Spleen (tissue), 11 donors: ENCODE measurements around the gene PCDHGA10. TPM values are rescaled to one million over a fixed set of nuclear protein-coding genes. Genes with fewer than 3 reads are reported as not detected.

Experiments
- DNase-seq: peaks from one replicate; pipeline ENCODE4 v3.0.0-alpha.2; 2020
- H3K27ac ChIP-seq, 8 donors: fragments of 200-600 bp; sonication (generic) in 7 of 8; 1 replicate in 4 of 8; 2 replicates in 4 of 8; pipeline versions ENCODE4 v1.5.0 to v1.8.0; 2016 to 2021; ENCODE audit warnings: inconsistent platforms in 4 of 8, mild to moderate bottlenecking in 4 of 8, moderate library complexity in 1 of 8
- H3K27me3 ChIP-seq, 7 donors: fragments of 200-600 bp; sonication (generic) in 6 of 7; replicated peaks in 1 of 7; 1 replicate in 4 of 7; 2 replicates in 3 of 7; pipeline versions ENCODE4 v1.5.0 to v1.8.0; 2016 to 2021; ENCODE audit warnings: inconsistent platforms in 3 of 7, mild to moderate bottlenecking in 1 of 7
- H3K36me3 ChIP-seq, 6 donors: fragments of 200-600 bp; sonication (generic) in 5 of 6; 1 replicate in 4 of 6; 2 replicates in 2 of 6; pipeline versions ENCODE4 v1.5.0 to v1.8.0; 2016 to 2021; ENCODE audit warnings: inconsistent platforms in 2 of 6
- H3K4me1 ChIP-seq, 6 donors: fragments of 200-600 bp; sonication (generic) in 5 of 6; 1 replicate in 3 of 6; 2 replicates in 3 of 6; pipeline versions ENCODE4 v1.5.0 to v1.8.0; 2016 to 2021; ENCODE audit warnings: inconsistent platforms in 3 of 6
- H3K4me3 ChIP-seq, 8 donors: fragments of 200-600 bp; sonication (generic) in 7 of 8; 1 replicate in 4 of 8; 2 replicates in 4 of 8; pipeline versions ENCODE4 v1.5.0 to v1.8.0; 2016 to 2021; ENCODE audit warnings: inconsistent platforms in 4 of 8, mild to moderate bottlenecking in 4 of 8, moderate library complexity in 2 of 8
- H3K9me3 ChIP-seq, 8 donors: fragments of 200-600 bp; sonication (generic) in 7 of 8; 1 replicate in 4 of 8; 2 replicates in 4 of 8; pipeline versions ENCODE4 v1.5.0 to v1.8.0; 2016 to 2021; ENCODE audit warnings: inconsistent platforms in 4 of 8
- CTCF ChIP-seq, 11 experiments: fragments of 200-600 bp in 7 of 11; fragments of 450-650 bp in 4 of 11; sonication (generic) in 4 of 11; IDR thresholded peaks in 8 of 11; conservative IDR thresholded peaks in 3 of 11; 1 replicate in 7 of 11; 2 replicates in 4 of 11; pipeline versions ENCODE4 v1.4.0 to v1.8.0; 2016 to 2021; ENCODE audit warnings: antibody characterized with exemption in 11 of 11, inconsistent platforms in 4 of 11, mild to moderate bottlenecking in 1 of 11
- POLR2A ChIP-seq, 3 donors: fragments of 450-650 bp; IDR thresholded peaks; one replicate each; pipeline ENCODE4 v1.5.1; 2017; ENCODE audit warnings: antibody characterized with exemption in 3 of 3, mild to moderate bottlenecking in 1 of 3
- POLR2AphosphoS5 ChIP-seq, 3 donors: sonication (generic); formaldehyde crosslinking; IDR thresholded peaks; one replicate each; pipeline ENCODE4 v1.5.1; 2017; ENCODE audit warnings: antibody characterized with exemption in 3 of 3
- WGBS, 5 donors: extraction: QIAGEN DNeasy Blood & Tissue Kit in 3 of 5; methylation state at CpG; one replicate each; pipeline versions ENCODE4 v1.1.5 to v1.1.7; 2013 to 2018; 5-methylcytosine and 5-hydroxymethylcytosine counted together
- intact Hi-C: fragments of 100-400 bp; cut with DNase I; formaldehyde crosslinking; loops from one replicate; pipeline ENCODE4 v1.15.0; 2023; ENCODE audit warnings: low total_unique reads
- polyA plus RNA-seq, 3 donors: library from polyadenylated mRNA; stranded (reverse); fragments of 200-250 nt; gene quantifications; one replicate each; pipeline ENCODE4 v1.2.1, GENCODE V29; 2013
- total RNA-seq, 7 donors: library from RNA; depleted of rRNA in 3 of 7; stranded (reverse); fragments of >200 nt in 3 of 7; fragmentation: NEBNext Ultra II Directional in 4 of 7; extraction: Animal tissue kit (Norgen Biotek cat#: 25700) in 4 of 7; gene quantifications; one replicate each; pipeline versions ENCODE4 v1.1.0 to v1.2.1, GENCODE V29; 2016 to 2021
- donor health status: healthy with polysubstance abuse.
- donor health status: DM: no; HTN: no; CAD: no; lungs with moderate emphysema.
- donor health status: DM: no; HTN: no; CAD: no.
- donor health status: Bipolar disorder and iron deficiency.
- donor health status: healthy.
- donor health status: DM: no; HTN: no; CAD: no.
- donor health status: DM: yes; HTN: yes; CAD: no.

Gene PCDHGA10
- total and polyA plus RNA-seq, 10 donors: 0.15 to 6.9 (median 4.3) TPM

GRCh38 chr5:141465351-141465750 lies 52.6 kb downstream of the PCDHGA10 start:
- Histone ChIP-seq H3K27me3 (no peaks in the 10 kb centered on the region), H3K36me3 (no peaks in the 10 kb centered on the region), H3K9me3 (peaks cover 0 to 21% (median 9%) of the 10 kb centered on the region in 8 donors), H3K4me3 (no peak overlapping the region), H3K27ac (no peak overlapping the region), H3K4me1 (no peaks in the 10 kb centered on the region)
- 89 to 96% (median 94%) methylated on average over 3 of the region's 3 CpGs for WGBS, 5 donors
- DNase-seq: no peak
- TF ChIP-seq POLR2AphosphoS5 (IDR thresholded peaks at IDR 0.05): no peak
- no peak for TF ChIP-seq CTCF (IDR thresholded peaks at IDR 0.05 in 8 of 11, conservative IDR thresholded peaks at IDR 0.05 in 3 of 11)
- TF ChIP-seq POLR2A (IDR thresholded peaks at IDR 0.05): no peak
- intact Hi-C loops: no loop called here

Other genes with a start within 250 kb of the PCDHGA10 start
Only the 30 nearest of the 37 such genes appear.
- 1 to 10 TPM in 4 of 7 donors, under 1 TPM in 3; 0.74 to 2.7 (median 1.4) TPM for gene PCDHB10, start 220.6 kb upstream of the PCDHGA10 start, total RNA-seq
- under 1 TPM; 0.09 to 0.26 (median 0.15) TPM for gene PCDHB10, start 220.6 kb upstream of the PCDHGA10 start, polyA plus RNA-seq
- 1 to 10 TPM in 5 of 7 donors, under 1 TPM in 2; 0.68 to 3.4 (median 1.2) TPM for gene PCDHB11, start 213.4 kb upstream of the PCDHGA10 start, total RNA-seq
- under 1 TPM; 0.07 to 0.19 (median 0.14) TPM for gene PCDHB11, start 213.4 kb upstream of the PCDHGA10 start, polyA plus RNA-seq
- 1 to 10 TPM; 1.1 to 2.4 (median 1.8) TPM for gene PCDHB12, start 204.3 kb upstream of the PCDHGA10 start, total RNA-seq
- under 1 TPM; 0.11 to 0.16 (median 0.11) TPM for gene PCDHB12, start 204.3 kb upstream of the PCDHGA10 start, polyA plus RNA-seq
- 1 to 10 TPM; 1.4 to 6.8 (median 4.0) TPM for gene PCDHB13, start 199.1 kb upstream of the PCDHGA10 start, total RNA-seq
- under 1 TPM; 0.09 to 0.38 (median 0.12) TPM for gene PCDHB13, start 199.1 kb upstream of the PCDHGA10 start, polyA plus RNA-seq
- 1 to 10 TPM; 1.6 to 5.9 (median 2.8) TPM for gene PCDHB14, start 189.6 kb upstream of the PCDHGA10 start, total RNA-seq
- gene PCDHB14, start 189.6 kb upstream of the PCDHGA10 start, polyA plus RNA-seq: under 1 TPM; 0.27 to 0.93 (median 0.30) TPM
- gene PCDHB15, start 167.6 kb upstream of the PCDHGA10 start, total RNA-seq: 1 to 10 TPM; 1.7 to 5.6 (median 3.8) TPM
- gene PCDHB15, start 167.6 kb upstream of the PCDHGA10 start, polyA plus RNA-seq: 1 to 10 TPM in 1 of 3 donors, under 1 TPM in 2; 0.42 to 1.1 (median 0.72) TPM
- 1 to 10 TPM in 6 of 7 donors, under 1 TPM in 1; 0.57 to 3.0 (median 2.2) TPM for gene SLC25A2, start 108.9 kb upstream of the PCDHGA10 start, total RNA-seq
- under 1 TPM; 0.05 to 0.22 (median 0.07) TPM for gene SLC25A2, start 108.9 kb upstream of the PCDHGA10 start, polyA plus RNA-seq
- gene TAF7, start 92.2 kb upstream of the PCDHGA10 start, total RNA-seq: 10 to 100 TPM; 67.6 to 80.6 (median 75.7) TPM
- gene TAF7, start 92.2 kb upstream of the PCDHGA10 start, polyA plus RNA-seq: 100 to 1,000 TPM in 2 of 3 donors, 10 to 100 TPM in 1; 91.1 to 112 (median 111) TPM
- under 1 TPM in 6 of 7 donors, not detected in 1; 0.17 to 0.52 (median 0.36) TPM for gene PCDHGA1, start 82.5 kb upstream of the PCDHGA10 start, total RNA-seq
- gene PCDHGA1, start 82.5 kb upstream of the PCDHGA10 start, polyA plus RNA-seq: under 1 TPM; 0.04 to 0.06 (median 0.06) TPM
- 1 to 10 TPM in 6 of 7 donors, under 1 TPM in 1; 0.84 to 3.9 (median 1.8) TPM for gene PCDHGA2, start 74.2 kb upstream of the PCDHGA10 start, total RNA-seq
- gene PCDHGA2, start 74.2 kb upstream of the PCDHGA10 start, polyA plus RNA-seq: under 1 TPM; 0.04 to 0.19 (median 0.06) TPM
- gene PCDHGA3, start 69.2 kb upstream of the PCDHGA10 start, total RNA-seq: 1 to 10 TPM in 5 of 7 donors, under 1 TPM in 2; 0.60 to 4.4 (median 2.1) TPM
- under 1 TPM in 1 of 3 donors, not detected in 2; 0.22 TPM for gene PCDHGA3, start 69.2 kb upstream of the PCDHGA10 start, polyA plus RNA-seq
- gene PCDHGB1, start 62.9 kb upstream of the PCDHGA10 start, total RNA-seq: 1 to 10 TPM in 6 of 7 donors, under 1 TPM in 1; 0.87 to 3.7 (median 1.6) TPM
- gene PCDHGB1, start 62.9 kb upstream of the PCDHGA10 start, polyA plus RNA-seq: under 1 TPM in 2 of 3 donors, not detected in 1; 0.04 to 0.10 TPM
- 1 to 10 TPM; 1.4 to 4.5 (median 2.7) TPM for gene PCDHGA4, start 58.0 kb upstream of the PCDHGA10 start, total RNA-seq
- under 1 TPM; 0.04 to 0.16 (median 0.05) TPM for gene PCDHGA4, start 58.0 kb upstream of the PCDHGA10 start, polyA plus RNA-seq
- 1 to 10 TPM; 1.7 to 4.5 (median 3.5) TPM for gene PCDHGB2, start 53.0 kb upstream of the PCDHGA10 start, total RNA-seq
- gene PCDHGB2, start 53.0 kb upstream of the PCDHGA10 start, polyA plus RNA-seq: under 1 TPM in 2 of 3 donors, not detected in 1; 0.09 to 0.22 TPM
- 1 to 10 TPM; 1.4 to 3.1 (median 2.3) TPM for gene PCDHGA5, start 48.8 kb upstream of the PCDHGA10 start, total RNA-seq
- under 1 TPM in 2 of 3 donors, not detected in 1; 0.04 to 0.22 TPM for gene PCDHGA5, start 48.8 kb upstream of the PCDHGA10 start, polyA plus RNA-seq
- gene PCDHGB3, start 42.7 kb upstream of the PCDHGA10 start, total RNA-seq: 1 to 10 TPM; 1.3 to 5.0 (median 3.9) TPM
- gene PCDHGB3, start 42.7 kb upstream of the PCDHGA10 start, polyA plus RNA-seq: under 1 TPM; 0.06 to 0.38 (median 0.09) TPM
- 1 to 10 TPM; 2.2 to 5.0 (median 4.2) TPM for gene PCDHGA6, start 39.1 kb upstream of the PCDHGA10 start, total RNA-seq
- under 1 TPM; 0.35 to 0.58 (median 0.54) TPM for gene PCDHGA6, start 39.1 kb upstream of the PCDHGA10 start, polyA plus RNA-seq
- 1 to 10 TPM; 1.2 to 5.4 (median 2.0) TPM for gene PCDHGA7, start 30.2 kb upstream of the PCDHGA10 start, total RNA-seq
- gene PCDHGA7, start 30.2 kb upstream of the PCDHGA10 start, polyA plus RNA-seq: under 1 TPM; 0.18 to 0.29 (median 0.22) TPM
- 1 to 10 TPM; 1.6 to 3.9 (median 3.0) TPM for gene PCDHGB4, start 25.3 kb upstream of the PCDHGA10 start, total RNA-seq
- under 1 TPM; 0.02 to 0.29 (median 0.14) TPM for gene PCDHGB4, start 25.3 kb upstream of the PCDHGA10 start, polyA plus RNA-seq
- gene PCDHGA8, start 20.4 kb upstream of the PCDHGA10 start, total RNA-seq: 1 to 10 TPM in 6 of 7 donors, under 1 TPM in 1; 0.70 to 3.9 (median 2.1) TPM
- under 1 TPM in 2 of 3 donors, not detected in 1; 0.04 to 0.13 TPM for gene PCDHGA8, start 20.4 kb upstream of the PCDHGA10 start, polyA plus RNA-seq
- 1 to 10 TPM; 3.9 to 8.0 (median 5.6) TPM for gene PCDHGB5, start 15.0 kb upstream of the PCDHGA10 start, total RNA-seq
- under 1 TPM; 0.07 to 0.32 (median 0.17) TPM for gene PCDHGB5, start 15.0 kb upstream of the PCDHGA10 start, polyA plus RNA-seq
- 1 to 10 TPM; 2.6 to 9.6 (median 4.7) TPM for gene PCDHGA9, start 10.2 kb upstream of the PCDHGA10 start, total RNA-seq
- gene PCDHGA9, start 10.2 kb upstream of the PCDHGA10 start, polyA plus RNA-seq: under 1 TPM in 2 of 3 donors, not detected in 1; 0.11 to 0.29 TPM
- gene PCDHGB6, start 5.0 kb upstream of the PCDHGA10 start, total RNA-seq: 1 to 10 TPM; 3.1 to 6.8 (median 5.2) TPM
- under 1 TPM; 0.13 to 0.42 (median 0.20) TPM for gene PCDHGB6, start 5.0 kb upstream of the PCDHGA10 start, polyA plus RNA-seq
- 10 to 100 TPM in 2 of 7 donors, 1 to 10 TPM in 5; 5.7 to 11.9 (median 8.1) TPM for gene PCDHGB7, start 4.7 kb downstream of the PCDHGA10 start, total RNA-seq
- gene PCDHGB7, start 4.7 kb downstream of the PCDHGA10 start, polyA plus RNA-seq: under 1 TPM; 0.14 to 0.42 (median 0.15) TPM
- 1 to 10 TPM; 1.8 to 5.7 (median 3.2) TPM for gene PCDHGA11, start 8.1 kb downstream of the PCDHGA10 start, total RNA-seq
- under 1 TPM; 0.13 to 0.26 (median 0.18) TPM for gene PCDHGA11, start 8.1 kb downstream of the PCDHGA10 start, polyA plus RNA-seq
- 1 to 10 TPM; 3.3 to 6.3 (median 5.4) TPM for gene PCDHGA12, start 17.5 kb downstream of the PCDHGA10 start, total RNA-seq
- gene PCDHGA12, start 17.5 kb downstream of the PCDHGA10 start, polyA plus RNA-seq: under 1 TPM; 0.02 to 0.54 (median 0.12) TPM
- 10 to 100 TPM; 10.7 to 26.7 (median 22.5) TPM for gene PCDHGC3, start 63.0 kb downstream of the PCDHGA10 start, total RNA-seq
- 10 to 100 TPM in 2 of 3 donors, 1 to 10 TPM in 1; 7.0 to 12.7 (median 10.3) TPM for gene PCDHGC3, start 63.0 kb downstream of the PCDHGA10 start, polyA plus RNA-seq
- gene PCDHGC4, start 72.0 kb downstream of the PCDHGA10 start, total RNA-seq: 1 to 10 TPM; 1.3 to 3.9 (median 2.6) TPM
- gene PCDHGC4, start 72.0 kb downstream of the PCDHGA10 start, polyA plus RNA-seq: under 1 TPM in 2 of 3 donors, not detected in 1; 0.03 TPM
- 1 to 10 TPM in 5 of 7 donors, under 1 TPM in 2; 0.93 to 2.5 (median 1.2) TPM for gene PCDHGC5, start 76.1 kb downstream of the PCDHGA10 start, total RNA-seq
- under 1 TPM in 2 of 3 donors, not detected in 1; 0.02 to 0.10 TPM for gene PCDHGC5, start 76.1 kb downstream of the PCDHGA10 start, polyA plus RNA-seq
- 100 to 1,000 TPM in 3 of 7 donors, 10 to 100 TPM in 4; 72.5 to 123 (median 93.0) TPM for gene DIAPH1, start 206.0 kb downstream of the PCDHGA10 start, total RNA-seq
- gene DIAPH1, start 206.0 kb downstream of the PCDHGA10 start, polyA plus RNA-seq: 10 to 100 TPM; 35.4 to 46.5 (median 35.8) TPM